IPS DF 4.7 (cell line): ENCODE results near the gene MRPL28.
"Not testable (repeated sequence)": the region's sequence is repeated elsewhere in the genome, so short reads cannot be mapped to it uniquely, and the experiment has no call there.

Experiments used
- DNase-seq: peaks from one replicate; pipeline ENCODE4 v3.0.0-alpha.2; 2013; ENCODE audit warnings: low spot score; ENCODE audit errors: extremely low read depth

MRPL28 gene

DNA sequence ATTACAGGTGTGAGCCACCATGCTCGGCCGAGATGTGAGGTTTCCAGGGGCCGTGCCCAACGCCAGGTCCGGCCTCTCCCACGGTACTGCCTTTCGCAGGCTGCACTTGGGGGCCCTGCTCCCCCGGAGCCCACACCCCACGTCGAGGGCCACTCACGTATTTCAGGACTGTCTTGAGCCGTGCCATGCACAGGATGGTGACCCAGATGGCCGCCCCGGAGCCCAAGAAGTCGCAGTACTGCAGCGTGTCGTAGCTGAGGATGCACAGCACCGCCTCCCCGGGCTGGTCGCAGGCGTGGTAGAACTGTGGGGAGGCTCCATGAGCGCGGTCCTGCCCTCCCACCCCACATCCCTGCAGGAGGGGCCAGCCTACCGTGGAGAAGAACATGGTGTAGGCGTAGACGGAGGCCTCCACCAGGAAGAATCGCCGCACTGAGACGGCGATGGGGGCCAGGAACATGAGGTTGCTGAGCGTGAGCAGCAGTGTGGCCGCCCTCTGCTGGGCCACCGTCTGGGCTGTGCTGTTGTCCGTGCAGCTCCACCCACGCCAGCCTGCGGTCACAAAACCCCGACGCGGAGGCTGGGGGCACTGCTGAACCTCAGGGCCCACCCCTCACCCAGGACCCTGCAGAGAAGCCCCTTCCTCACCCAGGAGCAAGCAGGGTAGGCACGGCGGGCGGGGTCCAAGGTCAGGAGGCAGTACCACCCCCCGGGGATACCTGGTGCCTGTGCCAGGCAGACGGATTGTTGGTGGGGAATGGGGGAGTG lies 3.7 kb upstream of the MRPL28 start:
- DNase-seq, result no peak

GRCh38 chr16:373020-373598 lies 2.8 kb upstream of the MRPL28 start:
- DNase-seq, result no peak

- no peak for DNase-seq
These were observed 2.1 kb upstream of the MRPL28 start for GRCh38 chr16:372302-372983.

- DNase-seq, result no peak
These were observed 1.4 kb upstream of the MRPL28 start for GRCh38 chr16:371515-372301.

DNA sequence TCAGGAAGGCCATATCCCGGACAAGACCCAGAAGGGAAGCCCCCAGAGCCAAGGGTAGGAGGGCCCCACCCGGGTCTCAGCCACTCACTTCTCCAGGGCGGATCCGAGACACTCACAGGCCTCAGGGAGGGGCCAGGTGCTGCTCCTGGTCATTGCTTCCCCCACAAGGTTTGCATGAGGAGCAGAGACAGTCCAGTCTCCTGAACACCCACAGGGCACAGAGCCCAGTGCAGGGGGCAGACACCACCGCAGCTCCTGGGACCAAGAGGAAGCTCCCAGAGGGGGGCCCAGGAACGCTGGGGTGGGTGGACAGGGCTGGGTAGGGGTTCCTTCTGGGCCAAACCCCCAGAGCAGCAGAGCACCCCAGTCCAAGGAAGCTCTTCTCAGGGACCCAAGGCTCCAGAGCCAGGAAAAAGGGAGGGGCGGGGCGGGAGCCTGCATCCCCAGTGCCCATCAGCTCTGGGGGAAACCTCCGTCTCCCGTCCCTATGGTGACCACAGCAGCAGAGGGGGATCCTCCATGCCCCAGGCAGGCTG lies 709 bp upstream of the MRPL28 start:
- DNase-seq, result no peak

GRCh38 chr16:369866-370436 lies 387 bp downstream of the MRPL28 start:
- no peak for DNase-seq

DNA sequence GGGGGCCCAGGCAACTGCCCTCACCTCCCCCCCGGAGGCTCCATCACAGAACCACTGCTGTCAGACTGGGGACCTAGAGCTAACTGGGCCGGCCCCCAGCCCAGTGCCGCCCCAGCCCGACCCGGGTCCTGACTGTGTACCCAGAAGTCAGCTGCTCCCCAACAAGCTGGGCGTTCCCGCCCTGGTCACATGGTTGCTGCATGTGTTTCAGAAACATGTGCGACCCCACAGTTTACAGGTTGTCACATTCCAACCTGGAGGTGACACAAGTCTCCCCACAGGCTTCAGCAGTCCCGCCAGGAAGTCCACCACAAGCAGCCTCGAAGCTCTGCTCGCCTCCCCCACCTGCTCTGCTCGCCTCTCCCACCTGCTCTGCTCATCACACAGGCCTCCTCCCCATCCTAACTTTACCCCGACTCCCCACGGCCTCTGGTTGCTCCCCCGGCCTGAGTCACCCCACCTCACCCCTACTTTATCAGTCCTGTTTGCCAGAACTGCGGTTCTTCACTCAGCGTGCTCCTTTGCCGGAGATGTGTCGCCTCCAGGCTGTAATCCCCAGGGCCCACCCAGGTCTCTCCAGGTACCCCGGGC lies 968 bp downstream of the MRPL28 start:
- no peak for DNase-seq

DNA sequence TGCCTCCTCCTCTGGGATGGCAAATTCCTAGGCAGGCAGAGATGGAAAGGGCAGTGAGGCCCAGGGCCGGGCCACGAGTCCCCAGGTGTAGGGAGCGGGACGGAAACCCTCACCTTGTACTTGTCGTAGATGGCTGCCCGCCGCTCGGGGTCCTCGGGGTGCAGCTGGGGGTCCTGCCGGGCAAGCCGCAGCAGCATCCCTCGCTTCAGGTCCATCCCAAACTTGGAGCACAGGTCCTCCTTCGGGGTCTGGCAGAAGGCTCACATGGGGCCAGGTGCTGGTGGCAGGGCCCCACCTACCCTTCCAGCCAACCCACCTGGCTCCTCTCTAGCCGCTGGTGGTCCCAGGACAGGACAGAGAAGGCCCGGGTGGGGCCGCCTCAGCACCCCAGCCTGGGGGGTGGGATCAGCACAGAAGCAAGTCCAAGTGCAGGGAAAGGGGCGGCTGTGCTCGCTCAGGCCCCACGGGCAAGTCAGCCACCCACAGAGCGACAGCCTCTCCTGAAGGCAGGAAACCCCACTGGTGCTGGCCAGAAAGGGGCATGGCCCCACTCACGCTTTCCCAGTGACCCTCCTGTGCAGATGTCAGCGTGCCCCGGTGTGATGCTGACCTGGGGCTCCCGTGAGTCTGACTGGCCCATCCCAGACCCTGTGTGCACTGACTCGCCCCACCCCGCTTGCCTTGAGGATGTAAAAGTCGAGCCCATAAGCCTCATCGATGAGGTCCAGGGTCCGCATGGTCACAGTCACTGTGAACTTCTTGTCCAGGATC lies 1.8 kb downstream of the MRPL28 start:
- DNase-seq, result no peak

- DNase-seq, result no peak
These were observed 2.9 kb downstream of the MRPL28 start for GRCh38 chr16:367333-367903.

DNA sequence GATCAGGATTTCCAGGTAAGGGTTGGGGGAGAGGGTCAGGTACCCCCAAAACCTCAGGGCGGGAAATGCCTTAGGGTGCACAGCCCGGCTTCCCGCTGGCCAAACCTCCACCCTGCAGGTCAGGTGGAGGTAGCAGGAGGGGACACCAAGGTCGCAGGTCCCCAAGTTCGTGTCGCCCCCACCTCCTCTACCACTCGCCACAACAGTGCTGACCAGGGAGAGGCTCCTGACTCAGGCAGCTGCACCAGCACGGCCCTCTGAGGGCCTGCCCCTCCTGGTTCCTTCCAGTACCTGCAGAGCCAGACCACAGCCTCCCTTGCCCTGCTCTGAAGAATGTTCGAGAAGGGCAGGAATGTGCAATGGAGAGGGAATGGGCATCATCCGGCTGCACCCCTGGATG lies 3.9 kb downstream of the MRPL28 start:
- no peak for DNase-seq

DNA sequence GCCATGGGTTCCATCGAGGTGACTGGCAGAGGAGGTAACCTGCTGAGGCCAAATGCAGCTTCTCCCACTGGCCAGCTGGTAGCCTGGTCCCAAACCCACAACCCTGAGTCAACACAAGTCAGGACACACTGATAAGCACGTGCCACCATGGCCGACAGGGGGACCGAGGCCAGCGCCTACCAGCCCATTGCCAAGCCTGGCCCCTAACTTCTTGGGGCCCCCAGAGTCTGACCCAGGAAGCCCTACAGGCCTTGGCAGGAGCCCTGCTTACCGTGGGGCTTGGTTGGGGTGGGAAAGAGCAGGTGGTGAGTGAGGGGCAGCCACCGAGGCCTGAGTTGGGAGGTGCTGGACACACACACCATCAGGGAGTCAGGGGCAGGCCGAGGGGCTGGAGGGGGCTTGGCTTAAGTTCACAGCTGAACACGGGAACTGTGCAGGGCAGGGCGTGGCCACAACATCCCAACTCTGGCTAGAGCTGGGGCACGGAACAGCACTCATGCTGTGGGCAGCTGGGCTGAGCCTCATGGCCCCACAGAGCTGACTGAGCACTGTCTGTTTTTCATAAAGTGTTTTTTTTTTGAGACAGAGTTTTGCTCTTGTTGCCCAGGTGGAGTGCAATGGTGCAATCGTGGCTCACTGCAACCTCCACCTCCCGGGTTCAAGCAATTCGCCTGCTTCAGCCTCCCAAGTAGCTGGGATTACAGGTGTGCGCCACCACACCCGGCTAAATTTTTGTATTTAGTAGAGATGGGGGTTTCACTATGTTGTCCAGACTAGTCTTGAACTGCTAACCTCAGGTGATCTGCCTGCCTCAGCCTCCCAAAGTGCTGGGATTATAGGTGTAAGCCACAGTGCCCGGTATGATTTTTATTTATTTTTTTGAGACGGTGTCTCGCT lies 5.5 kb downstream of the MRPL28 start:
- DNase-seq, result no peak

DNA sequence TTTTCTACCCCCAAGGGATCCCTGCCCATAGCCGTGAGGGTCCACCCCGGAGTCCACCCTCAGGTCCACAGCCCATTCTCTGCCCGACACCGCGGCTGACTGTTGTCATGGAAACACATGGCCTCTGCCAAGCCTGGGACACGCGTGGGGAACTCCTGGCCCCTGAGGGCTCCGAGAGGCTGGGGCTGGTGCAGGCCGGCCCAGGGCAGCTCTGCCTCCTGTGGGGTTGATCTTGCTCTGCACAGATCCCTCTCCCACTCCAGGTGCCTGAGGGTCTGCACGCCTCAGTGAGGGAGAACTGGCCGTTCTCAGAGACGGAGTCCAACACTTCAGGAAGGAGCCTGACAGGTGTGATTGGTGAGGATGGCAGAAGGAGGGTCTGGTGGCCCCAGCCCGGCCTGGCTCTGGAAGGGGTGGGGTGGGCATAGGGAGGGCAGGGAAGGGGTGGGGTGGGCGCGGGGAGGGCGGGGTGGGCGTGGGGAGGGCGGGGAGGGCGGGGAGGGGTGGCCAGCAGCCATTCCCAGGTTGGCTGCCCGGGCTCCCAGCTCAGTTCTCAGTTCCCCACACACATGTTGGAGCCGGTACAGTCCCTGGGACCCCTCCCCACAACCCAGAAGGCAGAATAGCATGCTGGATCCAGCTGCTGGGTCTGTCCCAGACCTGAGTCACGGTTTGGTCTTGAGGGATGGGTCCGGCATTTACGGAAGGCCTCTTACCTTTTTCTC lies 6.4 kb downstream of the MRPL28 start:
- no peak for DNase-seq

DNA sequence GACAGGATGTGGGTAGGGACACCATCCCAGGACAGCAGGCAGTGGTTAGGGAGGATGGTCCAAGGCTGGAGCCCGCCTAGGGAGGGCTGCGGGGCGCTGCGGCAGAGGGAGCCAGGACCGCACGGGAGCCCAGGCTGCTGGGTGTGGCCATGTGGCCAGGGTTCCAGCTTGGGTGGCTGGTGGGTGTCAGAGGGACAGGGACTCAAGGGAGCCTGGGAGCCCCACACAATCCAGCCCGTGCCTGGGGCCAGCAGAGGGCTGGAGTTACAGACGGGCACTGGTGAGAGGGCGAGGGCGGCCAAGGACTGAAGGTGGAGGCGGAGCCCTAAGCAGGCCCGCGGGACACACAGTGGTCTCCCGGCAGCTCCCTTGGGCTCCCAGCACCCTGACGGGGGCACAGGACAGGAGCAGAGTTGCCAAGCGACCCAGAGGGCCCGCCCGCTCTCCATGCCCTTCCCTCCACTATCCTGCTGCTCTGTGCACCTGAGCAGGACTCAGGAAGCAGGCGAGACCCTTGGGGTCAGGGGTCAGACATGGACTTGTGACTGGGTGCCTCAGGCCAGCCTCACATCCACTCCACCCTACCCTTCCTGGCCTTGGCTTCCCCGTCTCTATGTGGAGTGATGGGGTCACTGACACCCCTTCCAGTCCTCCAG lies 7.1 kb downstream of the MRPL28 start:
- no peak for DNase-seq

DNA sequence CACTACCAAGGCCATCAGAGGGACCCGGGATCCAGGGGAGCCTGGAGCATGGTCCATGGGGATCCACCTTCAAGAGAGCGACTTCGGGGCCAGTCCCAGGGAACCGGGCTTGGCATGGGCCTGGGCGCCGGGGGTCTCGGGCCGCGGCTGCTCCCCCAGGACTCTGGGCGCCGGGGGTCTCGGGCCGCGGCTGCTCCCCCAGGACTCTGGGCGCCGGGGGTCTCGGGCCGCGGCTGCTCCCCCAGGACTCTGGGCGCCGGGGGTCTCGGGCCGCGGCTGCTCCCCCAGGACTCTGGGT lies 7.7 kb downstream of the MRPL28 start:
- DNase-seq, result not testable (repeated sequence)

GRCh38 chr16:361872-362701 lies 8.3 kb downstream of the MRPL28 start:
- DNase-seq, result no peak

- no peak for DNase-seq
These were observed 8.9 kb downstream of the MRPL28 start for GRCh38 chr16:361341-361871.
